Astrocyte (in vitro differentiated cells and primary cell): Measurements from ENCODE around the gene HYOU1.

Experiments
- CTCF ChIP-seq: IDR thresholded peaks from 2 replicates; pipeline ENCODE4 v1.5.1; 2011; ENCODE audit warnings: low read depth, mild to moderate bottlenecking, inconsistent platforms, low read length, moderate library complexity; ENCODE audit not compliant: insufficient read depth
- EZH2 ChIP-seq: IDR thresholded peaks from 2 replicates; pipeline ENCODE4 v1.6.1; 2012; ENCODE audit warnings: mild to moderate bottlenecking, low read length, inconsistent platforms; ENCODE audit not compliant: insufficient read depth

DNA sequence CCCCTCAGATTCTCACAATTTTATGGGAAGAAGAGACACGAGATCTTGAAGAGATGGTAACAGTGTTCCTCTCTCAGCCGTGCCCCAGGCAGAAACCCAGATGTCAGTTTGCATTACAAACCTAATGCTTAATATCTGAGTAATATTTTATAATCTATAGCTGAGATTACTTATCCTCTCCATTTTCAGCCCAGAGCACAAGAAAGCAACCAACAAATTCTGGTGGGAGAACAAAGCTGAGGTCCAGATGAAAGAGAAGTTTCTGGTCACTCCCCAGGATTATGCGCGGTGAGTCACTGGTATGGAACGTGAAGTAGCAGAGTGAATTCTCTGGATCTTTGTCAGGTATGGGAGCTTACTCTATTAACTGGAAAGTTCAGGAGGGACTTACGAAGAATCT lies 58.2 kb downstream of the HYOU1 start:
- TF ChIP-seq CTCF (no peak), EZH2 (no peak)
